WERI-Rb-1 (cell line): ENCODE results near the gene PCED1B.

Experiments
- DNase-seq: peaks from one replicate; pipeline ENCODE4 v3.0.0-alpha.2; 2020
- H3K27ac ChIP-seq: fragments of 250-450 bp; sonication (Bioruptor Pico); 2 replicates; pipeline ENCODE4 v1.5.1; 2020; ENCODE audit warnings: mild to moderate bottlenecking, moderate library complexity
- H3K27me3 ChIP-seq: fragments of 250-450 bp; sonication (Bioruptor Pico); 2 replicates; pipeline ENCODE4 v1.5.1; 2021; ENCODE audit warnings: mild to moderate bottlenecking, low read depth, moderate library complexity; ENCODE audit not compliant: insufficient read depth, severe bottlenecking
- H3K36me3 ChIP-seq: fragments of 250-450 bp; sonication (Bioruptor Pico); 2 replicates; pipeline ENCODE4 v1.5.1; 2020; ENCODE audit warnings: mild to moderate bottlenecking, moderate library complexity
- H3K4me3 ChIP-seq: 2 replicates; pipeline ENCODE4 v1.5.1; 2011; ENCODE audit warnings: low read depth, mild to moderate bottlenecking, control low read depth, low read length
- H3K9me3 ChIP-seq: fragments of 250-450 bp; sonication (Bioruptor Pico); 2 replicates; pipeline ENCODE4 v1.5.1; 2021; ENCODE audit warnings: mild to moderate bottlenecking, moderate library complexity; ENCODE audit not compliant: severe bottlenecking
- CTCF ChIP-seq: IDR thresholded peaks from 2 replicates; pipeline ENCODE4 v1.5.1; 2011; ENCODE audit warnings: low read depth, mild to moderate bottlenecking, control low read depth, inconsistent platforms, low read length

The PCED1B gene

GRCh38 chr12:47209014-47209413 is 129.6 kb downstream of the PCED1B start:
- peaks cover 16% of the 10 kb centered on the region for H3K27me3 ChIP-seq
- no peak overlapping the region for H3K4me3 ChIP-seq
- no peak for TF ChIP-seq CTCF
- no peak for DNase-seq
- no peaks in the 10 kb centered on the region for H3K9me3 ChIP-seq
- H3K27ac ChIP-seq = no peak overlapping the region
- no peaks in the 10 kb centered on the region for H3K36me3 ChIP-seq

- H3K27ac ChIP-seq = no peak overlapping the region
- no peak for DNase-seq
- TF ChIP-seq CTCF = no peak
- peaks cover 17% of the 10 kb centered on the region for H3K27me3 ChIP-seq
- H3K9me3 ChIP-seq = no peaks in the 10 kb centered on the region
- H3K36me3 ChIP-seq = no peaks in the 10 kb centered on the region
- no peak overlapping the region for H3K4me3 ChIP-seq
These were observed 131.4 kb downstream of the PCED1B start for GRCh38 chr12:47210776-47211175.

GRCh38 chr12:47212701-47213039 is 133.2 kb downstream of the PCED1B start:
- H3K9me3 ChIP-seq = no peaks in the 10 kb centered on the region
- H3K27ac ChIP-seq = no peak overlapping the region
- no peaks in the 10 kb centered on the region for H3K36me3 ChIP-seq
- TF ChIP-seq CTCF = no peak
- H3K27me3 ChIP-seq = peaks cover 11% of the 10 kb centered on the region
- no peak for DNase-seq
- H3K4me3 ChIP-seq = no peak overlapping the region

GRCh38 chr12:47213396-47213795 is 134.0 kb downstream of the PCED1B start:
- no peaks in the 10 kb centered on the region for H3K36me3 ChIP-seq
- no peak overlapping the region for H3K4me3 ChIP-seq
- peaks cover 11% of the 10 kb centered on the region for H3K27me3 ChIP-seq
- no peak for DNase-seq
- no peak overlapping the region for H3K27ac ChIP-seq
- no peak for TF ChIP-seq CTCF
- H3K9me3 ChIP-seq = no peaks in the 10 kb centered on the region

- no peak overlapping the region for H3K27ac ChIP-seq
- peaks cover 11% of the 10 kb centered on the region for H3K27me3 ChIP-seq
- TF ChIP-seq CTCF = no peak
- no peaks in the 10 kb centered on the region for H3K36me3 ChIP-seq
- no peak overlapping the region for H3K4me3 ChIP-seq
- no peaks in the 10 kb centered on the region for H3K9me3 ChIP-seq
- DNase-seq = no peak
These were observed 134.7 kb downstream of the PCED1B start for GRCh38 chr12:47214001-47214619.

GRCh38 chr12:47214771-47215170 is 135.3 kb downstream of the PCED1B start:
- Histone ChIP-seq H3K27ac (no peak overlapping the region), H3K27me3 (peaks cover 11% of the 10 kb centered on the region), H3K9me3 (no peaks in the 10 kb centered on the region), H3K36me3 (no peaks in the 10 kb centered on the region), H3K4me3 (no peak overlapping the region)
- no peak for TF ChIP-seq CTCF
- no peak for DNase-seq
